Ishikawa (cell line): Measurements from ENCODE around the gene CHCHD4.

Experiments
- CEBPB ChIP-seq: IDR thresholded peaks from 2 replicates; pipeline ENCODE4 v1.6.1; 2012
- CREB1 ChIP-seq: IDR thresholded peaks from 2 replicates; pipeline ENCODE4 v1.6.1; 2012; ENCODE audit warnings: low read depth
- EGR1 ChIP-seq: IDR thresholded peaks from 2 replicates; pipeline ENCODE4 v1.6.1; 2012
- EP300 ChIP-seq: IDR thresholded peaks from 2 replicates; pipeline ENCODE4 v1.6.1; 2012; ENCODE audit warnings: borderline replicate concordance
- FOXM1 ChIP-seq: IDR thresholded peaks from 2 replicates; pipeline ENCODE4 v1.6.1; 2012; ENCODE audit warnings: low read depth, borderline replicate concordance
- NFIC ChIP-seq: IDR thresholded peaks from 2 replicates; pipeline ENCODE4 v1.6.1; 2012
- RAD21 ChIP-seq: IDR thresholded peaks from 2 replicates; pipeline ENCODE4 v1.6.1; 2012; ENCODE audit warnings: low read depth
- TCF12 ChIP-seq: IDR thresholded peaks from 2 replicates; pipeline ENCODE4 v1.6.1; 2012; ENCODE audit warnings: low read depth
- TEAD4 ChIP-seq: IDR thresholded peaks from 2 replicates; pipeline ENCODE4 v1.6.1; 2012
- YY1 ChIP-seq: IDR thresholded peaks from 2 replicates; pipeline ENCODE4 v1.6.1; 2012; ENCODE audit warnings: low read depth
- ZBTB7A ChIP-seq: IDR thresholded peaks from 2 replicates; pipeline ENCODE4 v1.6.1; 2012; ENCODE audit warnings: low read depth
- TF ChIP-seq, protein P1 (sequence below): IDR thresholded peaks from 2 replicates; pipeline ENCODE4 v1.6.1; 2012; ENCODE audit warnings: low read depth, mild to moderate bottlenecking
- TF ChIP-seq, protein P2 (sequence below): IDR thresholded peaks from 2 replicates; pipeline ENCODE4 v1.6.1; 2012
- TF ChIP-seq, protein P3 (sequence below): IDR thresholded peaks from 2 replicates; pipeline ENCODE4 v1.6.1; 2012

DNA sequence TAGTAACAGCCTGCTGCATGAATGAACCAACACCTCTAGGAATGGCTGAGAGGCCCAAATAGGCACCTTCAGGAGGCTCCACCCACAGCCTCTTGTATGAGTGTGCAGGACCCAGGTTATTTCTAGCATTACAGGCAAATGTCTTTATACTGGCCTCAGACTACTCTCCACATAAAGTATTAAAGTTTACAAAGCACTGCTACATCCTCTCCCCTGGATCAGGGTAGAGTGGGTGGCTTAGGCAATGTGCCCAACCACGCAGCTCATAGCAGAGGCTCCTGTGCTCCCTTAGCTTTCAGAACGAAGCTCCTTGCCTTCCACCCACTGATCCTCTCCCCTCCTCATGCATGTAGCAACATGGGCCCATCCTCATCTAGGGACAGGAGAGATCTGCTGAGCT is 16.5 kb upstream of the CHCHD4 start:
- no peak for TF ChIP-seq CEBPB
- no peak for TF ChIP-seq TCF12
- no peak for TF ChIP-seq EGR1
- TF ChIP-seq, protein P1, sequence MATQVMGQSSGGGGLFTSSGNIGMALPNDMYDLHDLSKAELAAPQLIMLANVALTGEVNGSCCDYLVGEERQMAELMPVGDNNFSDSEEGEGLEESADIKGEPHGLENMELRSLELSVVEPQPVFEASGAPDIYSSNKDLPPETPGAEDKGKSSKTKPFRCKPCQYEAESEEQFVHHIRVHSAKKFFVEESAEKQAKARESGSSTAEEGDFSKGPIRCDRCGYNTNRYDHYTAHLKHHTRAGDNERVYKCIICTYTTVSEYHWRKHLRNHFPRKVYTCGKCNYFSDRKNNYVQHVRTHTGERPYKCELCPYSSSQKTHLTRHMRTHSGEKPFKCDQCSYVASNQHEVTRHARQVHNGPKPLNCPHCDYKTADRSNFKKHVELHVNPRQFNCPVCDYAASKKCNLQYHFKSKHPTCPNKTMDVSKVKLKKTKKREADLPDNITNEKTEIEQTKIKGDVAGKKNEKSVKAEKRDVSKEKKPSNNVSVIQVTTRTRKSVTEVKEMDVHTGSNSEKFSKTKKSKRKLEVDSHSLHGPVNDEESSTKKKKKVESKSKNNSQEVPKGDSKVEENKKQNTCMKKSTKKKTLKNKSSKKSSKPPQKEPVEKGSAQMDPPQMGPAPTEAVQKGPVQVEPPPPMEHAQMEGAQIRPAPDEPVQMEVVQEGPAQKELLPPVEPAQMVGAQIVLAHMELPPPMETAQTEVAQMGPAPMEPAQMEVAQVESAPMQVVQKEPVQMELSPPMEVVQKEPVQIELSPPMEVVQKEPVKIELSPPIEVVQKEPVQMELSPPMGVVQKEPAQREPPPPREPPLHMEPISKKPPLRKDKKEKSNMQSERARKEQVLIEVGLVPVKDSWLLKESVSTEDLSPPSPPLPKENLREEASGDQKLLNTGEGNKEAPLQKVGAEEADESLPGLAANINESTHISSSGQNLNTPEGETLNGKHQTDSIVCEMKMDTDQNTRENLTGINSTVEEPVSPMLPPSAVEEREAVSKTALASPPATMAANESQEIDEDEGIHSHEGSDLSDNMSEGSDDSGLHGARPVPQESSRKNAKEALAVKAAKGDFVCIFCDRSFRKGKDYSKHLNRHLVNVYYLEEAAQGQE = no peak
- TF ChIP-seq CREB1 = no peak
- no peak for TF ChIP-seq RAD21
- TF ChIP-seq, protein P2, sequence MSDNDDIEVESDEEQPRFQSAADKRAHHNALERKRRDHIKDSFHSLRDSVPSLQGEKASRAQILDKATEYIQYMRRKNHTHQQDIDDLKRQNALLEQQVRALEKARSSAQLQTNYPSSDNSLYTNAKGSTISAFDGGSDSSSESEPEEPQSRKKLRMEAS = no peak
- TF ChIP-seq EP300 = no peak
- no peak for TF ChIP-seq FOXM1
- no peak for TF ChIP-seq NFIC
- TF ChIP-seq YY1 = no peak
- no peak for TF ChIP-seq ZBTB7A
- TF ChIP-seq, protein P3, sequence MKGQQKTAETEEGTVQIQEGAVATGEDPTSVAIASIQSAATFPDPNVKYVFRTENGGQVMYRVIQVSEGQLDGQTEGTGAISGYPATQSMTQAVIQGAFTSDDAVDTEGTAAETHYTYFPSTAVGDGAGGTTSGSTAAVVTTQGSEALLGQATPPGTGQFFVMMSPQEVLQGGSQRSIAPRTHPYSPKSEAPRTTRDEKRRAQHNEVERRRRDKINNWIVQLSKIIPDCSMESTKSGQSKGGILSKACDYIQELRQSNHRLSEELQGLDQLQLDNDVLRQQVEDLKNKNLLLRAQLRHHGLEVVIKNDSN = no peak
- TF ChIP-seq TEAD4 = no peak
